KMS-11 (cell line): ENCODE measurements around the gene AANAT.
A peak's percentile ranks its signal among the peaks of the same experiment; 100 is the strongest.

ENCODE experiments used
- H2AFZ ChIP-seq: fragments of 200-600 bp; sonication (generic); 2 replicates; pipeline ENCODE4 v1.6.1; 2016; ENCODE audit warnings: antibody characterized with exemption, mixed run types, low read depth
- H3K27ac ChIP-seq: fragments of 200-600 bp; sonication (generic); 2 replicates; pipeline ENCODE4 v1.6.1; 2016; ENCODE audit warnings: mild to moderate bottlenecking, mixed run types
- H3K27me3 ChIP-seq: fragments of 200-600 bp; sonication (generic); 2 replicates; pipeline ENCODE4 v1.6.1; 2017; ENCODE audit warnings: mild to moderate bottlenecking, low read depth, mixed run types, moderate library complexity; ENCODE audit not compliant: insufficient read depth
- H3K36me3 ChIP-seq: fragments of 200-600 bp; sonication (generic); 2 replicates; pipeline ENCODE4 v1.6.1; 2017; ENCODE audit warnings: mild to moderate bottlenecking, mixed run types; ENCODE audit not compliant: insufficient read depth
- H3K4me1 ChIP-seq: fragments of 200-600 bp; sonication (generic); 2 replicates; pipeline ENCODE4 v1.6.1; 2016; ENCODE audit warnings: mild to moderate bottlenecking, low read depth, mixed run types; ENCODE audit not compliant: poor library complexity, severe bottlenecking
- H3K4me2 ChIP-seq: fragments of 200-600 bp; sonication (generic); 2 replicates; pipeline ENCODE4 v1.7.0; 2016; ENCODE audit warnings: mild to moderate bottlenecking, mixed run types
- H3K4me3 ChIP-seq: fragments of 200-600 bp; sonication (generic); IDR thresholded peaks from 2 replicates; pipeline ENCODE4 v1.6.1; 2017; ENCODE audit warnings: low read depth, low read length, mixed read lengths; ENCODE audit not compliant: insufficient read depth
- H3K79me2 ChIP-seq: fragments of 200-600 bp; sonication (generic); 2 replicates; pipeline ENCODE4 v1.6.1; 2016; ENCODE audit warnings: low read depth, mixed run types; ENCODE audit not compliant: insufficient read depth
- H3K9ac ChIP-seq: fragments of 200-600 bp; sonication (generic); 2 replicates; pipeline ENCODE4 v1.6.1; 2016; ENCODE audit warnings: mild to moderate bottlenecking, mixed run types
- H4K20me1 ChIP-seq: fragments of 200-600 bp; sonication (generic); 2 replicates; pipeline ENCODE4 v1.6.1; 2016; ENCODE audit warnings: mild to moderate bottlenecking, mixed run types; ENCODE audit not compliant: insufficient read depth
- TF ChIP-seq, protein P1 (sequence below): fragments of 200-600 bp; sonication (generic); conservative IDR thresholded peaks from 2 replicates; pipeline ENCODE4 v1.6.1; 2017; ENCODE audit warnings: low read depth, mild to moderate bottlenecking, antibody characterized with exemption, low read length, moderate library complexity, mixed read lengths

Gene AANAT

DNA sequence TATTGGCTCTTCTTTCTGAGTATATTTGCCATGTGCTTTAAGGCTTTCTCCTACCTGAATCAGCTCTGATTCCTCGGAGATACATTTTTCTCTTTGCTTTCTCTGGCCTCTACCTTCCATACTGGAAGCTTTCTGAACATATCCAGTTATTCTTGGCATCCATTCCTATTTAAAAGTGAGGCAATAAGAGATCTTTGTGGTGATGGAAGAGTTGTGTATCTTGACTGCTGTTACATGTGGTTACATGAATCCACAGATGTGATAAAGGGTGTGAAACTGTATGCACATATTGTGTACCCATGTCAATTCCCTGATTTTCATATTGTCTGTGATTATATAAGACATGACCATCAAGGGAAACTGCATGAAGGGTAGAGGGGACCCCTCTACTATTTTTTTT lies 38.9 kb upstream of the AANAT start:
- Histone ChIP-seq H3K4me3 (no peak overlapping the region), H3K36me3 (no peaks in the 10 kb centered on the region), H4K20me1 (no peaks in the 10 kb centered on the region; the same call in 1 of the 2 replicates), H3K27ac (no peak overlapping the region), H3K4me2 (no peak overlapping the region), H3K27me3 (no peaks in the 10 kb centered on the region), H3K9ac (no peak overlapping the region), H2AFZ (no peak overlapping the region), H3K4me1 (no peaks in the 10 kb centered on the region), H3K79me2 (peaks cover 51% of the 10 kb centered on the region; the same call in 1 of the 2 replicates)
- TF ChIP-seq, protein P1, sequence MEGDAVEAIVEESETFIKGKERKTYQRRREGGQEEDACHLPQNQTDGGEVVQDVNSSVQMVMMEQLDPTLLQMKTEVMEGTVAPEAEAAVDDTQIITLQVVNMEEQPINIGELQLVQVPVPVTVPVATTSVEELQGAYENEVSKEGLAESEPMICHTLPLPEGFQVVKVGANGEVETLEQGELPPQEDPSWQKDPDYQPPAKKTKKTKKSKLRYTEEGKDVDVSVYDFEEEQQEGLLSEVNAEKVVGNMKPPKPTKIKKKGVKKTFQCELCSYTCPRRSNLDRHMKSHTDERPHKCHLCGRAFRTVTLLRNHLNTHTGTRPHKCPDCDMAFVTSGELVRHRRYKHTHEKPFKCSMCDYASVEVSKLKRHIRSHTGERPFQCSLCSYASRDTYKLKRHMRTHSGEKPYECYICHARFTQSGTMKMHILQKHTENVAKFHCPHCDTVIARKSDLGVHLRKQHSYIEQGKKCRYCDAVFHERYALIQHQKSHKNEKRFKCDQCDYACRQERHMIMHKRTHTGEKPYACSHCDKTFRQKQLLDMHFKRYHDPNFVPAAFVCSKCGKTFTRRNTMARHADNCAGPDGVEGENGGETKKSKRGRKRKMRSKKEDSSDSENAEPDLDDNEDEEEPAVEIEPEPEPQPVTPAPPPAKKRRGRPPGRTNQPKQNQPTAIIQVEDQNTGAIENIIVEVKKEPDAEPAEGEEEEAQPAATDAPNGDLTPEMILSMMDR: no peak

- Histone ChIP-seq H3K36me3 (no peaks in the 10 kb centered on the region), H3K4me1 (no peaks in the 10 kb centered on the region), H3K27me3 (no peaks in the 10 kb centered on the region), H4K20me1 (no peaks in the 10 kb centered on the region; the same call in 1 of the 2 replicates), H3K27ac (no peak overlapping the region), H3K79me2 (peaks cover 60% of the 10 kb centered on the region; the same call in 1 of the 2 replicates), H3K4me2 (no peak overlapping the region), H3K9ac (no peak overlapping the region), H3K4me3 (no peak overlapping the region), H2AFZ (no peak overlapping the region)
- TF ChIP-seq, protein P1: no peak
Measured at GRCh38 chr17:76431509-76431908, 35.9 kb upstream of the AANAT start.

DNA sequence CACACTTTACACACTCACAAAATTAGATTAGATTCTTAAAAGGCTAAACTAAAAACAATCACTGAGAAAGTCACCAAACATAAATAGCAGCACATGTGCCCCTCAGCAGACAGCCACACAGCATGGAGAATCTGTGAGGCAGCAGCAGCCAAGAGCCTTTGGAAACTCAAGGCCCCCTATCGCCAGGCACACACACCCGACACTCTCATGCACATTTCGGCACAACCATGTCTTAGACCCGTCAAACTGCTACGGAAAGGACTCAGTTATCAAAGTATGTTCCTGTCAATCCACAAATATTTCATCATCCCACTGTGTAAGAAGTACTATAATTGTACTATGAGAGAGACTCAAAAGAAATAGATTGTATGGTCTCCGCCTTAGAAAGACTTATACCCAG lies 35.4 kb upstream of the AANAT start:
- Histone ChIP-seq H3K4me3 (no peak overlapping the region), H3K4me1 (no peaks in the 10 kb centered on the region), H3K4me2 (no peak overlapping the region), H3K27ac (no peak overlapping the region), H4K20me1 (no peaks in the 10 kb centered on the region; the same call in 1 of the 2 replicates), H3K79me2 (peaks cover 64% of the 10 kb centered on the region; the same call in 1 of the 2 replicates), H3K9ac (no peak overlapping the region), H3K27me3 (no peaks in the 10 kb centered on the region), H3K36me3 (no peaks in the 10 kb centered on the region), H2AFZ (no peak overlapping the region)
- TF ChIP-seq, protein P1: no peak

DNA sequence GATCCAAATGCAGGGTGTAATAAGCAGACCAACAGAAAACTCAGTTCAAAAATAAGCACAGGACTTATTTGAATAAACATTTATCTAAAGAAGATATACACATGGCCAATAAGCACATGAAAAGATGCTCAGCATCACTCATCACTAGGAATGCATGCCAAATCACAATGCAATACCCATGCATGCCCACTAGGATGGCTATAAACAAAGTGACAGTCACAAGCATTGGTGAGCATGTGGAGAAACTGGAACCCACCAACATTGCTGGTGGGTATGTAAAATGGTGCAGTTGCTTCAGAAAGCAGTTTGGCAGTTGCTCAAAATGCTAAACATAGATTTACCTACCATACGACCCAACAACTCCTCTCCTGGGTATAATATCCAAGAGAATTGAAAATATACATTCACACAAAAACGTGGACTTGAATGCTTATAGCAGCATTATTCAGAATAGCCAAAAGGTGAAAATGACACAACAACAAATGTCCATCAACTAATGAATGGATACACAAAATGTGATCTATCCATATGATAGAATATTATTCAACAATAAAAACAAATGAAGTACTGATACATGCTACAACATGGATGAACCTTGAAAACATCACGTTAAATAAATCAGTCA lies 34.6 kb upstream of the AANAT start:
- Histone ChIP-seq H3K4me3 (no peak overlapping the region), H3K4me1 (no peaks in the 10 kb centered on the region), H3K9ac (no peak overlapping the region), H3K4me2 (no peak overlapping the region), H3K79me2 (peaks cover 59% of the 10 kb centered on the region; the same call in 1 of the 2 replicates), H4K20me1 (no peaks in the 10 kb centered on the region; the same call in 1 of the 2 replicates), H3K36me3 (no peaks in the 10 kb centered on the region), H3K27me3 (no peaks in the 10 kb centered on the region), H2AFZ (no peak overlapping the region), H3K27ac (no peak overlapping the region)
- TF ChIP-seq, protein P1: peak; percentile 81
